Measurements from ENCODE around the gene IL6R. TPM values are rescaled to one million over a fixed set of nuclear protein-coding genes. Genes with fewer than 3 reads are reported as not detected.

The IL6R gene
- total RNA-seq, 1 donor from 2014 or later = 0.09 TPM

DNA sequence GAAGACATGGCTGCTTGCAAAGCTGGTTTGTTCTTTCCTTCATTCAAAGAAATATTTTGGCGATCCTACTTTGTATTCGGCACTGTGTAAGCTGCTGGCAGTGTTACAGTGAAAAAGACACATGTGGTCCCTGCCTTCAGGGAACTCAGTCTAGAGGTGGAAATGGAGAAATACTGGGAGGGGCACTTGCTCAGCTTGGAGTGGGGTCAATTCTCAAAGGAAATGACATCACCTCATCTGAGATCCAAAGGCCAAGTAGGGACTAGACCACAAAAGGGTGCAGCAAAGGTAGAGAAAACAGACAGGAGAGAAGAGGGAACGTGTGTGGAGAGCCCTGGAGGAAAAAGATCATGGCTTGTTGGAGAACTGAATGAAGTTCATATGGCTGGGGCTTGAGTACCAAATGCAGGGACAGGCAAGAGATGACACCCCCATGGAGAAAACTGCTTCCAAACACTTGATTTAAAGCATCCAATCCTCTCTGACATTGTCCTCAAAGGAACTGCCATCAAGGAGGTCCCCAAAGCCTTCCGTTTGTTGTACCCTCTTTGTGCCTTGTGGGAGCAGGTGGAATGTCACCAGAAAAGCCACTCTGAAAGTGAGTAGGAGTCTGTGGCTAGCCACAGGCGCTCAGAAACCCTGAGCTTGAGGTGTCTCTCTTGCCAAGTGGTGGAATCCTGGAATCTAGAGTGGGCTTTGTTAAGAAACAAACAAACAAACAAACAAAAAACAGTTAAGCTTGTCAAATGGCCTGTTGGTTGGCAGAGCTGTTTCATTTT is 48.6 kb downstream of the IL6R start:
- no peak for DNase-seq (ENCODE audit: low read depth, low spot score)
- Mint-ChIP-seq H3K27me3 (ENCODE audit: low read depth) (peaks cover 3% of the 10 kb centered on the region), H3K27ac (ENCODE audit: unreplicated experiment) (no peak overlapping the region), H3K9me3 (no peaks in the 10 kb centered on the region), H3K4me1 (peaks cover 3% of the 10 kb centered on the region), H3K4me3 (no peak overlapping the region), H3K36me3 (ENCODE audit: low read depth) (no peaks in the 10 kb centered on the region)
- TF ChIP-seq, protein P1, sequence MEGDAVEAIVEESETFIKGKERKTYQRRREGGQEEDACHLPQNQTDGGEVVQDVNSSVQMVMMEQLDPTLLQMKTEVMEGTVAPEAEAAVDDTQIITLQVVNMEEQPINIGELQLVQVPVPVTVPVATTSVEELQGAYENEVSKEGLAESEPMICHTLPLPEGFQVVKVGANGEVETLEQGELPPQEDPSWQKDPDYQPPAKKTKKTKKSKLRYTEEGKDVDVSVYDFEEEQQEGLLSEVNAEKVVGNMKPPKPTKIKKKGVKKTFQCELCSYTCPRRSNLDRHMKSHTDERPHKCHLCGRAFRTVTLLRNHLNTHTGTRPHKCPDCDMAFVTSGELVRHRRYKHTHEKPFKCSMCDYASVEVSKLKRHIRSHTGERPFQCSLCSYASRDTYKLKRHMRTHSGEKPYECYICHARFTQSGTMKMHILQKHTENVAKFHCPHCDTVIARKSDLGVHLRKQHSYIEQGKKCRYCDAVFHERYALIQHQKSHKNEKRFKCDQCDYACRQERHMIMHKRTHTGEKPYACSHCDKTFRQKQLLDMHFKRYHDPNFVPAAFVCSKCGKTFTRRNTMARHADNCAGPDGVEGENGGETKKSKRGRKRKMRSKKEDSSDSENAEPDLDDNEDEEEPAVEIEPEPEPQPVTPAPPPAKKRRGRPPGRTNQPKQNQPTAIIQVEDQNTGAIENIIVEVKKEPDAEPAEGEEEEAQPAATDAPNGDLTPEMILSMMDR (conservative IDR thresholded peaks at IDR 0.05) = no peak

DNA sequence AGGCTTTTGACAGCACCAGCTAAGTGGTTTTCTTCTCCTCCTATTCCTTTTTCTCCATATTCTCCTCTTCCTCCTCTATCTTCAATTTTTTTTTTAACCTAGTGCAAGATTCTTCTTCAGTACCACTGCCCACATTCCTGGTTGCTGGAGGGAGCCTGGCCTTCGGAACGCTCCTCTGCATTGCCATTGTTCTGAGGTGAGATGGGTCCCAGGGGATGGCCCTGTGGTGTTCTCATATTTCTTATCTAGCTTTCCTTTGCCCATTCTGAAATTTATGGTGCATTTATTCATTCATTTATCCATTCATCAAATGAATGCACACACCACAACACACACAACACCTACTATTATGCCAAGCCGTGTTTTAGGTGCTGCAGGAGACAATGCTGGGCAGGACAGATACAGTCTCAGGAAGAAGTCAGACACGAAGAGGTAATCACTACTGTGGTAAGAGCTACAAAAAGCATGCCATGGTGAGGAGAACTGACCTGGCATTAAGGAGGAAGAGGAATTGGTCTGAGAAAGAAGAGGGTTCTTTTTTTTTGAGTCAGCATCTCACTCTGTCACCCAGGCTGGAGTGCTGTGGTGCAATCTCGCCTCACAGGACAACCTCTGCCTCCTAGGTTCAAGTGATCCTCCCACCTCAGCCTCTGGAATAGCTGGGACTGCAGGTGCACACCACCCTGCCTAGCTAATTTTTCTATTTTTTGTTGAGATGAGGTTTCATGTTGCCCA is 49.4 kb downstream of the IL6R start:
- no peaks in the 10 kb centered on the region for H3K36me3 Mint-ChIP-seq (ENCODE audit: low read depth)
- H3K4me3 Mint-ChIP-seq = no peak overlapping the region
- H3K27ac Mint-ChIP-seq (ENCODE audit: unreplicated experiment) = no peak overlapping the region
- H3K4me1 Mint-ChIP-seq = peaks cover 3% of the 10 kb centered on the region
- DNase-seq (ENCODE audit: low read depth, low spot score) = no peak
- H3K9me3 Mint-ChIP-seq = no peaks in the 10 kb centered on the region
- H3K27me3 Mint-ChIP-seq (ENCODE audit: low read depth) = peaks cover 3% of the 10 kb centered on the region
- TF ChIP-seq, protein P1 (conservative IDR thresholded peaks at IDR 0.05) = no peak

DNA sequence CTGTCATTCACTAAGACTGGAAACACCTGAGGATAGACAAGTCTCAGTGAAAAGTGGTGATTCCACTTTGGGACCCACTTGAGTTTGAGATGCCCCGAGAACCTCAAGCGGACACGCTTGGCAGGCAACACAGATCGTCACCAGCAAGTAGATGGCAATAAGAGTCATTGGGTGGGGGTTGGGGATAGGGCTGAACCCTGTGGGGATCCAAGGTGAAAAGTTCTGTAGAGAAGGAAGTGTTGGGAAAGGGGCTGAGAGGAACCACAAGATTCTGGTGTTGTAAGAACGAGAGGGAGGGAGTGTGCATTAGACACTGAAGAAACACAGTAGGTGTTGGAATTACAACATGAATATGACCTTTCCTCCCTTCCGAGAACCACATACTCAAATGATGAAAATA is 51.5 kb downstream of the IL6R start:
- Mint-ChIP-seq H3K27me3 (ENCODE audit: low read depth) (peaks cover 3% of the 10 kb centered on the region), H3K4me1 (peaks cover 3% of the 10 kb centered on the region), H3K36me3 (ENCODE audit: low read depth) (no peaks in the 10 kb centered on the region), H3K9me3 (no peaks in the 10 kb centered on the region), H3K27ac (ENCODE audit: unreplicated experiment) (no peak overlapping the region), H3K4me3 (no peak overlapping the region)
- no peak for DNase-seq (ENCODE audit: low read depth, low spot score)
- TF ChIP-seq, protein P1 (conservative IDR thresholded peaks at IDR 0.05) = no peak

DNA sequence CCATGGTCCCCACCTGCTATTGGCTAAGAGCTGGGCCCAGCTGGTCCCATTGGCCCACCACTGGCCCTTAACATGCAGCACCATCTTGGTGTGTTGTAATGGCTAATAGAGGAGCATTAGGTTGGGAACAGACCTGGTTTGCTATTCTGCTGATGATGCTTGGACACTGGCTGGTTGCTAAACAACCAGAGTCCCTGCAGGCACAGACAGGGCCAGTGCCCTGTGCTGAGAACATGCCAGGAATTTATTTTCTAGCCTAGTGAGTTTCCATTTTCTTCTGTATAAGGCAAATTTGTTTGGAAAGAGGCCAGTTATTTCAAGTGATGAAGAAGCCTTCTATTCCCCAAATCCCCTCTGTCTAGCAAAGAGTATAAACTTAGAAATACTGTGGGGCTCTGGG is 53.9 kb downstream of the IL6R start:
- TF ChIP-seq, protein P1 (conservative IDR thresholded peaks at IDR 0.05) = no peak
- Mint-ChIP-seq H3K36me3 (ENCODE audit: low read depth) (no peaks in the 10 kb centered on the region), H3K27ac (ENCODE audit: unreplicated experiment) (no peak overlapping the region), H3K27me3 (ENCODE audit: low read depth) (no peaks in the 10 kb centered on the region), H3K4me3 (no peak overlapping the region), H3K9me3 (no peaks in the 10 kb centered on the region), H3K4me1 (no peaks in the 10 kb centered on the region)
- no peak for DNase-seq (ENCODE audit: low read depth, low spot score)

DNA sequence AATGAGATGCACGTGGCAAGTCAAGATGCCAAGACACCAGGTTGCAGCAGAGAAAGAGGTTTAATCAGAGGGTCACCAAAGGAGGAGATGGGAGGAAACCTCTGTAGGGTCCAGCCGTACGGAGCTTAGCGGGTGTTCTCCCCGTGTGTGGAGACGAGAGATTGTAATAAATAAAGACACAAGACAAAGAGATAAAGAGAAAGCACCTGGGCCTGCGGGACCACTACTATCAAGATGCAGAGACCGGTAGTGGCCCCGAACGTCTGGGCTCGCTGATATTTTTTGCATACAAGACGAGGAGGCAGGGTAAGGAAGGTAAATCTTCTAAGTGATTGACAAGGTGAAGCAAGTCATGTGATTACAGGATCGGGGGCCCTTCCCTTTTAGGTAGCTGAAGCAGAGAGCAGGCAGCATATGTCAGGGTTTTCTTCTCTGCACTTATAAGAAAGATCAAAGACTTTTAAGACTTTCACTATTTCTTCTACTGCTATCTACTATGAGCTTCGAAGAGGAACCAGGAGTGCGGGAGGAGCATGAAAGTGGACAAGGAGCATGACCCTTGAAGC is 55.6 kb downstream of the IL6R start:
- H3K27me3 Mint-ChIP-seq (ENCODE audit: low read depth) = no peaks in the 10 kb centered on the region
- no peak overlapping the region for H3K4me3 Mint-ChIP-seq
- no peaks in the 10 kb centered on the region for H3K4me1 Mint-ChIP-seq
- H3K27ac Mint-ChIP-seq (ENCODE audit: unreplicated experiment) = no peak overlapping the region
- no peaks in the 10 kb centered on the region for H3K36me3 Mint-ChIP-seq (ENCODE audit: low read depth)
- DNase-seq (ENCODE audit: low read depth, low spot score) = no peak
- H3K9me3 Mint-ChIP-seq = no peaks in the 10 kb centered on the region
- TF ChIP-seq, protein P1 (conservative IDR thresholded peaks at IDR 0.05) = no peak
